Muscle of back (tissue), 11 donors: Measurements from ENCODE around the gene GALNTL6. TPM values are rescaled to one million over a fixed set of nuclear protein-coding genes. Genes with fewer than 3 reads are reported as not detected.
A peak's percentile ranks its signal among the peaks of the same experiment; 100 is the strongest.

Experiments
- DNase-seq, 3 donors: peaks; one replicate each; pipeline versions ENCODE4 v3.0.0 to v3.0.0-alpha.2; 2013
- polyA plus RNA-seq, 10 donors: library from polyadenylated mRNA; unstranded; fragments of 120-200 nt; gene quantifications; one replicate each; pipeline ENCODE4 v1.2.1, GENCODE V29; 2013; ENCODE audit not compliant: insufficient read length in 10 of 10

GALNTL6 gene
- polyA plus RNA-seq, 10 donors: 0.29 to 2.2 (median 1.2) TPM; not detected in 1

- DNase-seq: no peak
Measured at GRCh38 chr4:173052439-173052838, 1239.2 kb downstream of the GALNTL6 start.

- no peak for DNase-seq
Measured at GRCh38 chr4:173056271-173056670, 1243.1 kb downstream of the GALNTL6 start.

- DNase-seq: no peak
Measured at GRCh38 chr4:173056710-173057109, 1243.5 kb downstream of the GALNTL6 start.

- DNase-seq: no peak
Measured at GRCh38 chr4:173057442-173057841, 1244.2 kb downstream of the GALNTL6 start.

- DNase-seq: no peak
Measured at GRCh38 chr4:173057901-173058300, 1244.7 kb downstream of the GALNTL6 start.

GRCh38 chr4:173061160-173061559, 1248.0 kb downstream of the GALNTL6 start:
- no peak for DNase-seq

- no peak for DNase-seq
Measured at GRCh38 chr4:173073939-173074500, 1260.8 kb downstream of the GALNTL6 start.

- DNase-seq: no peak
Measured at GRCh38 chr4:173074501-173074946, 1261.3 kb downstream of the GALNTL6 start.

GRCh38 chr4:173076903-173077634, 1263.9 kb downstream of the GALNTL6 start:
- peak; percentile 8 to 63 (median 30) for DNase-seq

- no peak for DNase-seq
Measured at GRCh38 chr4:173088144-173088543, 1274.9 kb downstream of the GALNTL6 start.
